ENCODE data around the gene MATN3.

DNA sequence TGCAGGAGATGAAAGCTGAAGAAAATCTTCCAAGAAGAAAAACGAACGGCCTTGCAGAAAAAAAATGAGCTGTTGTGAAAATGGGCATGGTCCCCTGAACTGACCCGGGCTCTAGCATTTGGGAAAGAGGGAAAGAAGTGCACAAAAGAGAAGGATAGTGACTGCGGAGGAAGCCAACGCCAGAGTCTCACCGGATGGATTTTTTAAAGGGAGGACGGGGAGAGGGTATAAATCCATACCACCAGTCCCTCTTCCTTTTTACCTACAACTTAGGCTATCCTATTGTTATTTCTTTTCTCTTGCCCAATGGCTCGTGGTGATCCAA lies 23.2 kb downstream of the MATN3 start:
- TF ChIP-seq CTCF (conservative IDR thresholded peaks at IDR 0.05; ENCODE audit: low read length) (no peak), EZH2phosphoT487 (IDR thresholded peaks at IDR 0.05; ENCODE audit: borderline replicate concordance) (no peak)
